Muscle layer of colon (tissue), 2 donors: Measurements from ENCODE around the gene STT3B.

Experiments used
- H3K27ac ChIP-seq: one replicate; pipeline ENCODE4 v1.7.0; 2013; ENCODE audit warnings: low read depth, mild to moderate bottlenecking, low read length, moderate library complexity
- H3K27me3 ChIP-seq, 2 donors: one replicate each; pipeline ENCODE4 v1.7.0; 2013; ENCODE audit warnings: low read length in 2 of 2, mild to moderate bottlenecking in 2 of 2; ENCODE audit not compliant: insufficient read depth in 2 of 2, control insufficient read depth in 1 of 2
- H3K36me3 ChIP-seq: one replicate; pipeline ENCODE4 v1.7.0; 2013; ENCODE audit warnings: mild to moderate bottlenecking, low read length; ENCODE audit not compliant: insufficient read depth
- H3K4me1 ChIP-seq: one replicate; pipeline ENCODE4 v1.7.0; 2013; ENCODE audit warnings: mild to moderate bottlenecking, low read length; ENCODE audit not compliant: insufficient read depth
- H3K4me3 ChIP-seq, 2 donors: one replicate each; pipeline ENCODE4 v1.7.0; 2013; ENCODE audit warnings: low read length in 2 of 2, low read depth in 1 of 2, mild to moderate bottlenecking in 1 of 2, moderate library complexity in 1 of 2
- H3K9ac ChIP-seq: one replicate; pipeline ENCODE4 v1.7.0; 2013; ENCODE audit warnings: low read length
- H3K9me3 ChIP-seq: one replicate; pipeline ENCODE4 v1.7.0; 2013; ENCODE audit warnings: mild to moderate bottlenecking, low read length
- donor health status: abdominal sarcoma.
- donor health status: Adenocarcinoma of cecum.

STT3B gene

DNA sequence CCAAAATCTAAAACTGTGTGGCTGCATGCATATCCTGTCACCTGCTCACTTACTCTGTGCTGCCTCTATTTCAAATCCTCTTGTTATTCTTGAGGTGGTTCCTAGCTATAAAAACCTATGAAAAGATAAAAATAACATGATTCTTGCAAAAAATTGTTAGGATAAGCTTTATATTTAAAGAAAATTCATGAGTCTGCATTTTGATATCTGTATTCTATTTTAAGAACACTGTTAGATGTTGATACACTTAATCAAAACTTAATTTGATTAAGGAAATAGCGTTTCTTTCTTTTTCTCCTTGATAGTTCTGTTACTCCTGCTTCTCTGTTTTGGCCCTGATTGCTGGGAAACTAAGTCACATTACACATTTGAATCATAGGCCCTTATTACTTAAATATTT lies 22.5 kb downstream of the STT3B start:
- H3K27ac ChIP-seq, result no peak overlapping the region
- peaks cover 22% of the 10 kb centered on the region for H3K4me1 ChIP-seq
- H3K4me3 ChIP-seq, result no peak overlapping the region
- no peaks in the 10 kb centered on the region for H3K9me3 ChIP-seq
- no peaks in the 10 kb centered on the region for H3K36me3 ChIP-seq
- no peak overlapping the region for H3K9ac ChIP-seq
- H3K27me3 ChIP-seq, result no peaks in the 10 kb centered on the region

DNA sequence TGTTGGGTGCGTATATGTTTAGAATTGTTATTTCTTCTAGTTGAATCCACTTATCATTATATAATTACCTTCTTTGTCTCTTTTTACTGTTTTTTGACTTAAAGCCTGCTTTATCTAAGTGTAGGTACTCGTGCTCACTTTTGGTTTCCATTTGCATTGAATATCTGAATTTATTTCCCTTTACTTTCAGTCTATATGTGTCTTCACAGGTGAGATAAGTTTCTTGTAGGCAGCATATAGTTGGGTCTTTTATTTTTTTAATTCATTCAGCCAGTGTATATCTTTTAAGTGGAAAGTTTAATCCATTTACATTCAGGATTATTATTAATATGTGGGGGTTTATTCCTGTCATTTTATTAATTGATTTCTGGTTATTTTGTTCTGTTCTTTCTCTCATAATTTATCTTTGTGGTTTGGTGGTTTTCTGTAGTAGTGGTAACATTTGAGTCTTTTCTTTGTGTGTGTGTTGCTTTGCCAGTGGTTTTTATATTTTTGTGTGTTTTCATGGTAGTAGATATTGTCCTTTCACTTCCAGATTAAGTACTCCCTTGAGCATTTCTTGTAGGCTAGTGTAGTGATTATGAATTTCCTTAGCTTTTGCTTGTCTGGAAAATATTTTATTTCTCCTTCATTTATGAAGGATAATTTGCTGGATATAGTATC lies 27.3 kb downstream of the STT3B start:
- Histone ChIP-seq H3K27me3 (no peaks in the 10 kb centered on the region), H3K4me3 (no peak overlapping the region), H3K9me3 (no peaks in the 10 kb centered on the region), H3K27ac (no peak overlapping the region), H3K36me3 (no peaks in the 10 kb centered on the region), H3K4me1 (peaks cover 9% of the 10 kb centered on the region), H3K9ac (no peak overlapping the region)

DNA sequence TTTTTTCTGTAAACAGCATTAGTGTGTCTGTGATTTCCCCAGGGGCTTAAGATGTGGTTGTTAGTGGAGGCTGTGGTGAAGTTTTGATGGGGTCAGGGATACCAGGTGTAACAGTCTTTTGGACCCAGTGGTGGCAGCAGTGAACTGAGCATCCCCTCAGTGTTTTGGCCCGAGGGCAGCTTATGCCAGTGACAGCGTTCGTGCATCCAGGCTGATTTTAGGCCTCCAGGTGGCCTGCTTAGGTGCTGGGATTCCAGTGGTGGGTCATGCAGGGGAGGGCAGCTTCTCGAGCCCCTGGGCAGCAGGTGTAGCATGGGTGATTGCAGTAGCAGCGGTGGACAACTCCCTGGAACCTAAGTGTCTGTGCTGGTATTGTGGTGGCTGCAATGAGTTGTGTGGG lies 29.2 kb downstream of the STT3B start:
- Histone ChIP-seq H3K9me3 (no peaks in the 10 kb centered on the region), H3K36me3 (no peaks in the 10 kb centered on the region), H3K27ac (no peak overlapping the region), H3K4me3 (no peak overlapping the region), H3K4me1 (peaks cover 20% of the 10 kb centered on the region), H3K27me3 (no peaks in the 10 kb centered on the region), H3K9ac (no peak overlapping the region)

DNA sequence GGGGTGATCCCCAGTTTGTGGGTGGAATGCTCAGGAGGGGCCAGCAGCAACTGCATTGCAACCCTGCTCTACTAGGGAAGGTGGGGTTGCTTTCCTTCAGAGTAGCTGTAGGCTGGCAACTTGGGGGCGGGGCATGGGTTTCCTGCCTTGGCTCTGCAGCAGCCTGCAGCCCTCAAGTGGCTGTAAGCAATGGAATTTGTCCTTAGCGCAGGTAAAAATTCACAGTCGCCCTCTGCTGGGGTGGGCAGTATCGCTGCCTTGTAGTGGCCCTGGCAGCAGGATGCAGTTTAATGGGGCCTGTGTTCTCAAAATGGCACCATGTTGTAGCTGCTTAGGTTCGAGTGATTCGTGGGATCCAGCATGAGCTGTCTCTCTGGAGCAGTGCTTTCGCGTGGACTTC lies 29.8 kb downstream of the STT3B start:
- no peaks in the 10 kb centered on the region for H3K9me3 ChIP-seq
- H3K4me1 ChIP-seq, result peaks cover 24% of the 10 kb centered on the region
- H3K36me3 ChIP-seq, result no peaks in the 10 kb centered on the region
- no peak overlapping the region for H3K27ac ChIP-seq
- H3K4me3 ChIP-seq, result no peak overlapping the region
- no peaks in the 10 kb centered on the region for H3K27me3 ChIP-seq
- no peak overlapping the region for H3K9ac ChIP-seq

DNA sequence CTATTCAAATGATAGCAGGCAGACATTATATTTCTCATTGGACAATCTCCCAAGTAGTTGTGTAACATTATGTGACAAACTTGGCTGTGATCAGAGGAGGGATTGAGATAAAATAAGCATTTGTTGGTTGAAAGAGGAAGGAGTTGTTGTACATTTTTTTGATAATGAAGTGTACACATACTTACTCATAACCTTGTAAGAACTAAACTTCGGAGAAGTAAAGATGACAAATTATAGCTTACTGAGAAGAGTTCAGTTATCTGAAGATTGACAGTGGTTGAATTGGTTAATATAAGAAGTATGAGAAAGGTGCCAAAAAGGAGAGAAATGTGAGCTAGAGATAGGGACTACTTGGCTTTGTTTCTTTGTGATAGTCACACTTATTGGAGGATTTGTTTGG lies 32.6 kb downstream of the STT3B start:
- H3K4me3 ChIP-seq, result no peak overlapping the region
- no peaks in the 10 kb centered on the region for H3K27me3 ChIP-seq
- no peak overlapping the region for H3K27ac ChIP-seq
- no peak overlapping the region for H3K9ac ChIP-seq
- H3K36me3 ChIP-seq, result no peaks in the 10 kb centered on the region
- H3K4me1 ChIP-seq, result peaks cover 24% of the 10 kb centered on the region
- no peaks in the 10 kb centered on the region for H3K9me3 ChIP-seq

DNA sequence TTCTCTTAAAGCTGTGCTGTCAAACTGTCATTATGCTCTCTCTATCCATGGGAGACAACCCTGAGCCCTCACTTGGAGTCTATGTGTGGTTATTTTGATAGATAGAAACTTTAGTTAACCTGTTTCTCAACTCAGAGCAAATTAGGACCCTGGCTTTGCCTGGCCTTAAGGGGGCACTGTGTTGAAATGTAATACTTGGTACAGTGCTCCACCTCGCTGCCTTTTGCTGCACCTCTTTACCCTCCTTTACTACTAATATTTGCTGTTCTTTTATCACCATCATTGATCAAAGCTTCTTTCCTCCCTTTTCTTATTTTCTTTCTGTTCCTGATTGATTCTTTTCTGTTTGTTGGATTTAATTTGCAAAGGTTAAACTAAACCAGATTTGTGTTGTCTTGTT lies 34.3 kb downstream of the STT3B start:
- no peak overlapping the region for H3K27ac ChIP-seq
- no peak overlapping the region for H3K9ac ChIP-seq
- H3K4me3 ChIP-seq, result no peak overlapping the region
- H3K9me3 ChIP-seq, result no peaks in the 10 kb centered on the region
- H3K27me3 ChIP-seq, result no peaks in the 10 kb centered on the region
- H3K36me3 ChIP-seq, result no peaks in the 10 kb centered on the region
- H3K4me1 ChIP-seq, result peaks cover 22% of the 10 kb centered on the region

DNA sequence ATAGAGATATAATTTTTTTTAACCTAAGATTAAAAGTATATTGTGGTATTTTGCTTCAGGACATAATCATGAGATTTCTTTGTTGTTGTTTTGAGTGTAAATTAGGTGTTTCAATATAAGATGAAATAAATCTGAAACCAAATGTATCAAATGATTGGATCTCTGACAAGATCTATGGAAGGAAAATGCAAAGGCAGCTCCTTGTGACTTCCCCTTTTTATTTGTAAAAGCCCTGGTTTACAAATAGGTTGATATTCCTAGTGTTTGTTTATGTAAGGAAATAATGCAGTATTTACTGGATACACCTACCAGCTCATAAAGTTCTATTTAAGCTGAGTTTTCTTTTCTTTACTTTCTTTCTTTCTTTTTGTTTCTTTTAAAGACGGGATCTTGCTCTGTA lies 35.9 kb downstream of the STT3B start:
- Histone ChIP-seq H3K9ac (no peak overlapping the region), H3K36me3 (no peaks in the 10 kb centered on the region), H3K4me3 (no peak overlapping the region), H3K4me1 (peaks cover 14% of the 10 kb centered on the region), H3K27me3 (no peaks in the 10 kb centered on the region), H3K27ac (no peak overlapping the region), H3K9me3 (no peaks in the 10 kb centered on the region)

DNA sequence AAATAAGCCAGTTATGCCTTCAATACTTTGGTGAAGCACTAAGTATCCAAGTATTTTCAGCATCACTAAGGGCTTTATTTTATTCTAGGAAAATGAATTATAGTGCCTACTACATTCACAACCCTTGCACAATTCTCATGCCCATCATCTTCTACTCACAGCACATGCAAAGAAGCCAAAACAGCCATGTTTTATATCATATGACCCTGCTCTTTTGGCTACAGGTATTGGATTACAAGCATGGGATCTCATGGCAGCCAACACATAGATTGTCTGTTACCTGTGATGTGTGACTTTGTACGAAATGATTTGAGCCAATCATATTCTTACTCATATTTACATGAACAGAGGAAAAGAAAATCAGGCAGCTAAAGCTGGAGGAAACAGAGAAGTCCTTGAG lies 38.6 kb downstream of the STT3B start:
- Histone ChIP-seq H3K9me3 (no peaks in the 10 kb centered on the region), H3K9ac (no peak overlapping the region), H3K4me1 (peaks cover 9% of the 10 kb centered on the region), H3K36me3 (no peaks in the 10 kb centered on the region), H3K27ac (no peak overlapping the region), H3K27me3 (no peaks in the 10 kb centered on the region), H3K4me3 (no peak overlapping the region)

DNA sequence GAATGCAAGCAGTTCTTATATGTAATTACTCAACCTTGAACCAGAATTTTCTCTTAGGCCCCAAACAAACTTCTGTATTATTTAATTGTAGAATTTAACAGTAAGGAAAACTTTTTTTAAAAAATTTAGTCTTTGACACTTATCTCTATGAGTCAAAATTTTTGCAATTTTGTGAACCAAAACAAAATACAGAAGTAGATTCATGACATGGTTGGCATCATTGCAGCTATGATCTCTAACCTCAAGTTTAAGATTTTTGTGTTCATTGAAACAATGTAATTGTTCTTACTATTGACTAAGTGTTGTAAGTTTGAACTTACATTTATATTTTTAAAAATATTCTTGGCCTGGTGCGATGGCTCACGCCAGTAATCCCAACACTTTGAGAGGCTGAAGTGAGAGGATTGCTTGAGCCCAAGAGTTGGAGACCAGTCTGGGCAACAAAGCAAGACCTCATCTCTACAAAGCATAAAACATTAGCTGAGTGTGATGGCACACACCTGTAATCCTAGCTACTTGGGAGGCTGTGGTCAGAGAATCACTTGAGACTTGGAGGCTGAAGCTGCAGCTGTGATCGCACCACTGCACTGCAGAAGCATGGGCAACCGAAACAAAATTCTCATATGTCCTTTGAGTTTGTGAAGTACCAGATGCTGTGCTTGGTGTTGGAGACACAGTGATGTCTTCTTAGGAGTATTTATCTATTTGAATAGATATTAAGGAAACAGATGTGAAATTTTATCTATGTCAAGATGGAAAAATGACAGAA lies 39.7 kb downstream of the STT3B start:
- H3K9me3 ChIP-seq, result no peaks in the 10 kb centered on the region
- no peaks in the 10 kb centered on the region for H3K4me1 ChIP-seq
- no peaks in the 10 kb centered on the region for H3K36me3 ChIP-seq
- no peak overlapping the region for H3K27ac ChIP-seq
- H3K9ac ChIP-seq, result no peak overlapping the region
- H3K27me3 ChIP-seq, result no peaks in the 10 kb centered on the region
- no peak overlapping the region for H3K4me3 ChIP-seq

DNA sequence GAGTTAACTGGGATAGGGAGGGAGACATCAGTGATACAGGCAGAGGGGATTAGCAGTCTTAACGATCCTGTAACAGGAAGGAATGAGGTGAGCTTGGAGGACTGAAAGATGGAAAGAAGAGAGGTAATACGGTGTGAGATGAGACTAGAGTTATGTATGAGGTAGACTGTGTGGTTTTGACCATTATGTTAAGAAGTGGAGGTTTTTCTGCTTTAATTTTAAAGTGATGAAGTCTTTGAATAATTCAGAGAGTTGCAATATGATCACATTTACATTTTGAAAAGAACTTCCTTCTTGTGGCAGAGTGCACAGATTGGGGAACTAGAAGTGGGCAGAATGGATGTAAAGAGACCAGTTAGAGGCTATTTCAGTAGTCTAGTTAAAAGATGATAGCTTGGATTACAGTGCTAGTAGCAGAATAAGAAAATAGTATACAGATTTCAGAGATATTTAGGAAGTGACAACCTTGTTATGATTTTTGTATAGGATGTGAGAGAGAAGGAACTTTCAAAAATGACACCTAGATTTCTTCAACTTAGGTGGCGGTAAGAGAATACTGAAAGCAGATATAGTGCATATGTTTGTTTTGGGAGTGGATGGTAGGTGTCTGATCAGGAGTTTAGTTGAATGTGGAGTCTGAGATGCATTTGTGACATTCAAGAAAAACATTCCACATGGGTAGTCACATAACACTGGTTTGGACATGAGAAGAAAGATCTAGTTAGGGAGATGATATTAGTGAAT lies 40.5 kb downstream of the STT3B start:
- Histone ChIP-seq H3K27me3 (no peaks in the 10 kb centered on the region), H3K27ac (no peak overlapping the region)

DNA sequence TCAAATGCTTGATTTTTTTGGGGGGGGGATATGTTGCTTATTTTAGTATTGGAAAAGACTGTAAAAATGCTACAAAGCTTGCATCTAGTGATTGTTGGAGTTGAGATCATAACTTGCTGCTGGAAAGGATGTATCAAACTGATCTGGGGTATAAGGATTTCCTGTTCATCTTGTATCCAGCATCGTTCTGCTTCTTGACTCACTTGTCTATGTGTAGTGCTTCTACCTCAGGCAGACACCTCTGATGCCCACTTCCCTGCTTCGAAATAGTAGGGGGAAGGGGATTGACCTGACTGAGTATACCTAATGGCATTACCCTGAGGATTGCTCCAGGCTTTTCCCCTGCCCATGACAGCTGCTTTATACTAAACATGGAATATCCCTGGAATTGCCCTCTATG lies 42.7 kb downstream of the STT3B start:
- Histone ChIP-seq H3K9me3 (no peaks in the 10 kb centered on the region), H3K36me3 (peaks cover 5% of the 10 kb centered on the region), H3K9ac (no peak overlapping the region), H3K4me1 (no peaks in the 10 kb centered on the region), H3K27ac (no peak overlapping the region), H3K4me3 (no peak overlapping the region), H3K27me3 (no peaks in the 10 kb centered on the region)

More for the DNA sequence above, 40.5 kb downstream of the STT3B start:
- Histone ChIP-seq H3K36me3 (no peaks in the 10 kb centered on the region), H3K9ac (no peak overlapping the region), H3K4me3 (no peak overlapping the region), H3K4me1 (no peaks in the 10 kb centered on the region), H3K9me3 (no peaks in the 10 kb centered on the region)
